K562 (cell line): Measurements from ENCODE around the gene ACTRT2. TPM values are rescaled to one million over a fixed set of nuclear protein-coding genes. Genes with fewer than 3 reads are reported as not detected.

Experiments used
- ATAC-seq: fragments of 200-7000 bp; cut with Tn5 transposase; 3 replicates; pipeline ENCODE4 v1.9.1; 2020; ENCODE audit warnings: moderate library complexity
- Bru-seq: library from RNA; stranded (reverse); fragments of 400-500 nt; gene quantifications from one replicate; lab custom pipeline; 2021; lab: Mats Ljungman, UMichigan
- BruChase-seq, 2 experiments: library from RNA; stranded (reverse); fragments of 400-500 nt; gene quantifications; one replicate each; lab custom pipeline; 2021; lab: Mats Ljungman, UMichigan
- BruUV-seq: library from RNA; stranded (reverse); fragments of 400-500 nt; replicated peaks from 2 replicates; lab custom pipeline; 2021; lab: Mats Ljungman, UMichigan
- CTCF ChIA-PET: fragments of 300-600 bp; formaldehyde crosslinking; extraction: SDS; loops from one replicate; lab custom pipeline; 2021; ENCODE audit warnings: low intra/inter-chr PET ratio; lab: Yijun Ruan, JAX
- POLR2A ChIA-PET: fragments of 300-600, 350-650 bp; sonication (Branson Sonifier 250); formaldehyde crosslinking; extraction: SDS; loops from one replicate; lab custom pipeline; 2021; ENCODE audit warnings: antibody characterized with exemption, inconsistent platforms; lab: Yijun Ruan, JAX
- DNase-seq, 4 experiments: peaks; one replicate each; pipeline versions ENCODE4 v3.0.0 to v3.0.0-alpha.2; 2011 to 2018; ENCODE audit warnings: low spot score in 3 of 4, mixed read lengths in 3 of 4; ENCODE audit errors: extremely low read depth in 1 of 4
- FAIRE-seq: peaks from 2 replicates; lab custom pipeline; 2011; peaks lifted over from hg19 to GRCh38; lab: Jason Lieb, UNC
- H2AFZ ChIP-seq: 2 replicates; pipeline ENCODE4 v1.6.0; 2011; ENCODE audit warnings: low read depth, low read length, control low read depth, inconsistent platforms
- H3K27ac ChIP-seq: fragments of 200-600 bp; 3 replicates; pipeline ENCODE4 v1.8.0; 2011; ENCODE audit warnings: low read depth, mild to moderate bottlenecking, control low read depth, inconsistent platforms, low read length, moderate library complexity, mixed read lengths; ENCODE audit errors: extremely low read depth
- H3K27me3 ChIP-seq, 2 experiments: fragments of 300-600 bp in 1 of 2; 2 replicates in 1 of 2; 3 replicates in 1 of 2; pipeline versions ENCODE4 v1.6.0 to v1.8.0; 2011; ENCODE audit warnings: inconsistent platforms in 2 of 2, low read length in 2 of 2, mild to moderate bottlenecking in 1 of 2, mixed read lengths in 1 of 2, moderate library complexity in 1 of 2; ENCODE audit not compliant: control insufficient read depth in 2 of 2, insufficient read depth in 2 of 2
- H3K36me3 ChIP-seq: fragments of 300-600 bp; 3 replicates; pipeline ENCODE4 v1.8.0; 2011; ENCODE audit warnings: mild to moderate bottlenecking, low read length, inconsistent platforms; ENCODE audit not compliant: control insufficient read depth, insufficient read depth
- H3K4me1 ChIP-seq, 2 experiments: fragments of 200-600 bp in 1 of 2; replicated peaks in 1 of 2; 2 replicates in 1 of 2; 3 replicates in 1 of 2; pipeline versions ENCODE4 v1.5.1 to v1.8.0; 2011; ENCODE audit warnings: inconsistent platforms in 2 of 2, low read length in 2 of 2, mild to moderate bottlenecking in 1 of 2, mixed read lengths in 1 of 2, moderate library complexity in 1 of 2; ENCODE audit not compliant: control insufficient read depth in 2 of 2, insufficient read depth in 2 of 2
- H3K4me2 ChIP-seq: 2 replicates; pipeline ENCODE4 v1.6.1; 2011; ENCODE audit warnings: low read length, control low read depth, inconsistent platforms, mixed read lengths; ENCODE audit not compliant: insufficient read depth
- H3K4me3 ChIP-seq: fragments of 200-600 bp; sonication (generic), shearing (Covaris generic); 2 replicates; pipeline ENCODE4 v1.5.1; 2016; ENCODE audit warnings: control low read depth, inconsistent platforms
- H3K79me2 ChIP-seq: fragments of 200-600 bp; 3 replicates; pipeline ENCODE4 v1.8.0; 2011; ENCODE audit warnings: low read length, inconsistent platforms; ENCODE audit not compliant: control insufficient read depth, insufficient read depth
- H3K9ac ChIP-seq, 2 experiments: 2 replicates each; pipeline versions ENCODE4 v1.6.0 to v1.6.1; 2011; ENCODE audit warnings: low read depth in 2 of 2, low read length in 2 of 2, control low read depth in 1 of 2, inconsistent platforms in 1 of 2, mild to moderate bottlenecking in 1 of 2, mixed read lengths in 1 of 2; ENCODE audit not compliant: insufficient read depth in 1 of 2
- H3K9me1 ChIP-seq: one replicate; pipeline ENCODE4 v1.6.0; 2011; ENCODE audit warnings: inconsistent platforms, mild to moderate bottlenecking, low read length, moderate library complexity; ENCODE audit not compliant: control insufficient read depth, insufficient read depth
- H3K9me3 ChIP-seq: replicated peaks from 2 replicates; pipeline ENCODE4 v1.5.1; 2011; ENCODE audit warnings: low read depth, low read length, inconsistent platforms; ENCODE audit not compliant: control insufficient read depth, insufficient read depth
- H4K20me1 ChIP-seq: replicated peaks from 2 replicates; pipeline ENCODE4 v1.6.1; 2011; ENCODE audit warnings: low read length, inconsistent platforms, mixed read lengths; ENCODE audit not compliant: control insufficient read depth, insufficient read depth
- CHD1 ChIP-seq: fragments of 200-600 bp; sonication (generic); IDR thresholded peaks from one replicate; pipeline ENCODE4 v1.6.1; 2012; ENCODE audit warnings: mild to moderate bottlenecking, moderate library complexity, low read length, inconsistent platforms
- CREB1 ChIP-seq, 2 experiments: sonication (generic) in 1 of 2; formaldehyde crosslinking in 1 of 2; IDR thresholded peaks; 2 replicates each; pipeline versions ENCODE4 v1.6.1 to v1.8.0; 2012 to 2022; ENCODE audit warnings: inconsistent platforms in 1 of 2, mild to moderate bottlenecking in 1 of 2, missing genetic modification reagents in 1 of 2, moderate library complexity in 1 of 2
- CXXC5 ChIP-seq: fragments of 250-450 bp; sonication (Bioruptor Pico); IDR thresholded peaks from 2 replicates; pipeline ENCODE4 v1.8.0; 2022; ENCODE audit warnings: inconsistent platforms, mild to moderate bottlenecking, moderate library complexity
- E2F1 ChIP-seq: sonication (generic); formaldehyde crosslinking; IDR thresholded peaks from 2 replicates; pipeline ENCODE4 v1.8.1; 2023; ENCODE audit warnings: mild to moderate bottlenecking, missing genetic modification reagents, moderate library complexity
- HDAC1 ChIP-seq, 2 experiments: fragments of 450-650 bp; IDR thresholded peaks; 2 replicates each; pipeline ENCODE4 v1.6.1; 2016 to 2017; ENCODE audit warnings: inconsistent platforms in 1 of 2, mild to moderate bottlenecking in 1 of 2, moderate library complexity in 1 of 2
- ID3 ChIP-seq, 2 experiments: fragments of 250-450 bp in 1 of 2; fragments of 450-650 bp in 1 of 2; sonication (Bioruptor Pico) in 1 of 2; IDR thresholded peaks; 2 replicates each; pipeline versions ENCODE4 v1.6.1 to v1.8.0; 2016 to 2021; ENCODE audit warnings: mild to moderate bottlenecking in 2 of 2, moderate library complexity in 2 of 2, missing compliant biosample characterization in 1 of 2, missing genetic modification characterization in 1 of 2
- KLF10 ChIP-seq: fragments of 250-450 bp; sonication (Bioruptor Pico); IDR thresholded peaks from 2 replicates; pipeline ENCODE4 v1.6.1; 2021; ENCODE audit warnings: matching md5 sums
- NCOR1 ChIP-seq: fragments of 450-650 bp; IDR thresholded peaks from 2 replicates; pipeline ENCODE4 v1.6.1; 2016; ENCODE audit warnings: mild to moderate bottlenecking, moderate library complexity
- PHF21A ChIP-seq: fragments of 450-650 bp; IDR thresholded peaks from 2 replicates; pipeline ENCODE4 v1.6.1; 2017; ENCODE audit warnings: low read depth, borderline replicate concordance
- RFX7 ChIP-seq: fragments of 250-450 bp; sonication (Bioruptor Pico); IDR thresholded peaks from 2 replicates; pipeline ENCODE4 v1.5.1; 2021; ENCODE audit warnings: mild to moderate bottlenecking
- SAFB ChIP-seq: fragments of 200-400 bp; formaldehyde crosslinking; IDR thresholded peaks from 2 replicates; pipeline ENCODE4 v1.6.1; 2017; ENCODE audit warnings: low read depth, low read length, borderline replicate concordance
- SREBF1 ChIP-seq: fragments of 150-350 bp; IDR thresholded peaks from 2 replicates; pipeline ENCODE4 v1.6.1; 2014; ENCODE audit warnings: antibody characterized with exemption, low read depth, low read length, borderline replicate concordance
- USF1 ChIP-seq: sonication (generic); formaldehyde crosslinking; IDR thresholded peaks from 2 replicates; pipeline ENCODE4 v1.9.0; 2022; ENCODE audit warnings: mild to moderate bottlenecking, missing genetic modification reagents
- ZBTB34 ChIP-seq: fragments of 250-450 bp; sonication (Bioruptor Pico); IDR thresholded peaks from 2 replicates; pipeline ENCODE4 v1.8.0; 2021; ENCODE audit warnings: mild to moderate bottlenecking, moderate library complexity
- ZNF76 ChIP-seq: fragments of 250-450 bp; sonication (Bioruptor Pico); IDR thresholded peaks from 2 replicates; pipeline ENCODE4 v1.4.0; 2020; ENCODE audit warnings: mild to moderate bottlenecking, moderate library complexity, borderline replicate concordance
- WGBS: fragments of 100-300 bp; shearing (Covaris generic); methylation state at CpG from one replicate; pipeline ENCODE4 v1.1.6; 2016; ENCODE audit warnings: low coverage, mixed read lengths; ENCODE audit not compliant: insufficient coverage; ENCODE audit errors: missing lambda C conversion rate; 5-methylcytosine and 5-hydroxymethylcytosine counted together
- in situ Hi-C: fragments of 300-500 bp; cut with MboI; formaldehyde crosslinking; loops from 4 replicates; pipeline ENCODE4 v1.15.0; 2018; ENCODE audit warnings: inconsistent platforms, mixed read lengths
- intact Hi-C: fragments of 100-400 bp; cut with micrococcal nuclease; formaldehyde crosslinking; loops from 2 replicates; pipeline ENCODE4 v1.14.2; 2022
- long read RNA-seq, 3 experiments: library from polyadenylated mRNA in 2 of 3; library from RNA in 1 of 3; unstranded in 2 of 3; stranded (forward) in 1 of 3; transcript quantifications; one replicate each; pipeline ENCODE4 v2.0.0, GENCODE V29; 2019 to 2022
- polyA minus RNA-seq, 3 experiments: library from RNA; depleted of rRNA, polyadenylated mRNA; stranded (reverse); fragments of >200 nt; gene quantifications; 2 replicates each; pipeline ENCODE4 v1.2.3, GENCODE V29; 2011
- polyA plus RNA-seq, 8 experiments: library from polyadenylated mRNA; depleted of rRNA in 4 of 8; stranded (reverse) in 5 of 8; unstranded in 3 of 8; fragments of >200 nt; fragmentation: Nextera tagmentation in 2 of 8; fragmentation: Illumina TruSeq in 1 of 8; extraction: Ambion mirVana in 2 of 8; extraction: Trizol in 1 of 8; gene quantifications; 2 replicates each; pipeline versions ENCODE4 v1.2.1 to v1.2.3, GENCODE V29; 2011 to 2014; ENCODE audit warnings: inconsistent platforms in 1 of 8, missing spikeins in 1 of 8
- total RNA-seq, 7 experiments: library from RNA; depleted of rRNA in 6 of 7; stranded (reverse); fragments of >200 nt in 6 of 7; fragmentation: Illumina TruSeq in 2 of 7; extraction: Trizol in 2 of 7; gene quantifications; 2 replicates each; pipeline versions ENCODE4 v1.2.1 to v1.2.3, GENCODE V29; 2011 to 2021; ENCODE audit warnings: low replicate concordance in 1 of 7

The ACTRT2 gene
- total RNA-seq (2011; cell fraction: chromatin; rRNA removed; ENCODE audit: low replicate concordance): not detected in 2 replicates
- not detected in 2 replicates for total RNA-seq (2011; cell fraction: nucleolus; rRNA removed)
- total RNA-seq (2011; cell fraction: nucleoplasm; rRNA removed): not detected in 2 replicates
- not detected in 2 replicates for total RNA-seq (2014; rRNA removed)
- not detected in 2 replicates for total RNA-seq (2014; rRNA removed; fragmentation: Illumina TruSeq; extraction: Trizol)
- not detected in 2 replicates for total RNA-seq (2015; rRNA removed; fragmentation: Illumina TruSeq; extraction: Trizol)
- total RNA-seq (2021): not detected in 2 replicates
- not detected in 2 replicates for polyA plus RNA-seq (2011; rRNA removed)
- not detected in 2 replicates for polyA plus RNA-seq (2011; cell fraction: cytosol; rRNA removed)
- not detected in 2 replicates for polyA plus RNA-seq (2011; cell fraction: nucleus; rRNA removed)
- not detected in 2 replicates for polyA plus RNA-seq (2012)
- not detected in 2 replicates for polyA plus RNA-seq (2014; fragmentation: Illumina TruSeq; extraction: Trizol)
- polyA plus RNA-seq (2014; fragmentation: Nextera tagmentation; extraction: Ambion mirVana): not detected
- polyA plus RNA-seq (2014; rRNA removed): not detected in 2 replicates
- polyA minus RNA-seq (2011; rRNA and poly(A)+ RNA removed): not detected in 2 replicates
- polyA minus RNA-seq (2011; cell fraction: cytosol; rRNA and poly(A)+ RNA removed): not detected in 2 replicates
- polyA minus RNA-seq (2011; cell fraction: nucleus; rRNA and poly(A)+ RNA removed): not detected in 2 replicates
- not detected for Bru-seq, nascent RNA
- BruChase-seq, experiment 1, labeled RNA remaining after a 2-hour chase: not detected
- not detected for BruChase-seq, experiment 2, labeled RNA remaining after a 6-hour chase
- long read RNA-seq, experiment 1: 0 reads
- long read RNA-seq, experiment 2: 0 reads
- long read RNA-seq, experiment 3: 0 reads

- Histone ChIP-seq H3K36me3 (no peaks in the 10 kb centered on the region), H3K9me3 (no peaks in the 10 kb centered on the region), H4K20me1 (0 out of 2 replicates have a peak, but pooled peaks cover 4% of the 10 kb centered on the region), H3K9me1 (no peaks in the 10 kb centered on the region), H3K4me2 (no peak within 1 kb of the TSS), H3K9ac (no peak within 1 kb of the TSS), H3K27me3 (peaks cover 11 to 52% of the 10 kb centered on the region in 2 experiments; a peak in 3 of 5 replicates), H3K27ac (no peak within 1 kb of the TSS), H3K79me2 (no peaks in the 10 kb centered on the region), H2AFZ (no peak within 1 kb of the TSS), H3K4me1 (0 out of 5 replicates have a peak, but pooled peaks cover 0 to 2% of the 10 kb centered on the region in 2 experiments), H3K4me3 (no peak within 1 kb of the TSS)
- WGBS: 3% methylated on average over 8 of the region's 8 CpGs
- intact Hi-C loops: no loop called here
- BruUV-seq: no TSS peak
- no peak for TF ChIP-seq CREB1 (IDR thresholded peaks at IDR 0.05)
- TF ChIP-seq CREB1 (CRISPR knock-in tag; IDR thresholded peaks at IDR 0.05): no peak
- no peak for TF ChIP-seq SREBF1
- no peak for TF ChIP-seq PHF21A
- no peak for TF ChIP-seq KLF10 (CRISPR knock-in tag)
- TF ChIP-seq ID3 (CRISPR knock-in tag; IDR thresholded peaks at IDR 0.05): no peak
- no peak for TF ChIP-seq ID3 (tag; IDR thresholded peaks at IDR 0.05)
- TF ChIP-seq ZBTB34: no peak
- TF ChIP-seq ZNF76 (CRISPR knock-in tag): no peak
- TF ChIP-seq CHD1: no peak
- TF ChIP-seq HDAC1 (IDR thresholded peaks at IDR 0.05): no peak
- TF ChIP-seq NCOR1: no peak
- TF ChIP-seq USF1 (CRISPR knock-in tag): no peak
- TF ChIP-seq E2F1 (CRISPR knock-in tag): no peak
- TF ChIP-seq CXXC5 (CRISPR knock-in tag): no peak
- TF ChIP-seq SAFB: no peak
- TF ChIP-seq RFX7 (CRISPR knock-in tag): no peak
- ChIA-PET CTCF (no interaction called here), POLR2A (no interaction called here)
- ATAC-seq (peak; percentile 22; the same call in 1 of the 3 replicates), DNase-seq (no peak), FAIRE-seq (no peak)
- in situ Hi-C loops: no loop called here
Observed at GRCh38 chr1:3021233-3021671, at the start of gene ACTRT2. Gene ACTRT2 (plus strand): TSS chr1:3021467. CDS start chr1:3021687, 220 bp downstream.
